Measurements from ENCODE around the gene UIMC1.

The UIMC1 gene

DNA sequence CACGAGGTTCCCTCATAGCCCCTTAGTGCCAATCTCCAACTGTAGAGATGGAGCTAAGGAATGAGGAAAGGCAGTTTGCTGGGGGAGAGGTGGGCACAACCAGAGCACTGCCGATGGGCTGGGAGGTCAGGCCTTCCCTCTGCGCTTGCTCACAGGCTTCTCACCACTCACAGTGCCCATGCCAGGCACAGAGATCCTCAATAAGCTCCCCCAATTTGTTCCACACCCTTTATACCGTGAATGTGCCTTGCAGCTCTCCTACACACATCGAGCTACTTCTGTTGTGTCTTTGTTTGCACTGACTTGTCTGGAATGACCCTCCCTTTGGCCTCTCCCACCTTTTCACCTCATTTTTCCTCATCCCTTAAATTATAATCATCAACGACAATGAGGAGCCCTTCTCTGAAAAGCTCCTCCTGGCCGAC is 105.8 kb downstream of the UIMC1 start:
- no peak for DNase-seq

DNA sequence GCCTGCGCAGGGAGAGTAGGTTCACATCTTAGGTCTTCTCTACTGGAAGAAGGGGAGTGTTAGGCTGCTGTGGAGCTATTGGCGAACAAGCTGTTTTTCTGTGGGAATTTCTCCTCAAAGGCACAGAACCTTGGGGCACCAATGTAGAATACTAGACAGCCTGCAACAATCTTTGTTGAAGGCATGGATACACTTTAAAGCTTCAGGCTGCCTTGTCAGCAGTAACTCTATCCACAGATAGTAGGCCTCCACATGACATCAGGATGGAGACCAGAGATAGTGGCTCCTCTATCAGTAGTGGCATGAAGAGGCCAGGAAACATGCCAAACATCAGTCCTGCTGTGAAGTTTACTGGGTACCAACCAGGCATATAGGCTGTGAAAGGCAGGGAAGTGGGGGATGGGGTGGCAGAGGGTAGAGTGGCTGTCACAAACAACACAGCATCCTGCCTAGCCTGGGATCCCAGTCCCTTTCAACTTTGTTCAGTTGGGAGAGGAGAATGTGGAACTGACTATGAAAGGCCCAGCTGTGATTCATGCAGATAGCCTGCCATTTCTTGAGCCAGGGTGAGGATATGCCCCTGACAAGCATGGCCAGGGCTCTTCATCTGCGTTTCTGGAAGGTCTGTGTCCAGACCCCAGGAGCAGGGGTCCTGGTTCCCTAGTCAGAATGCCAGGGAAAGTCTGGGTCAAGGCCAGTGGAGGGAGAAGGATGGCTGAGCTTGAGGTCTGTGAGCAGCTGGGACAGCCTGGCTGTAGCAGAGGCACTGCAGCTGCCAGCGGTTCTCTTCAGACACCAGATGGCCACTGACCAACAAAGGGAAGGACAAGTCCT is 106.4 kb downstream of the UIMC1 start:
- no peak for DNase-seq

DNA sequence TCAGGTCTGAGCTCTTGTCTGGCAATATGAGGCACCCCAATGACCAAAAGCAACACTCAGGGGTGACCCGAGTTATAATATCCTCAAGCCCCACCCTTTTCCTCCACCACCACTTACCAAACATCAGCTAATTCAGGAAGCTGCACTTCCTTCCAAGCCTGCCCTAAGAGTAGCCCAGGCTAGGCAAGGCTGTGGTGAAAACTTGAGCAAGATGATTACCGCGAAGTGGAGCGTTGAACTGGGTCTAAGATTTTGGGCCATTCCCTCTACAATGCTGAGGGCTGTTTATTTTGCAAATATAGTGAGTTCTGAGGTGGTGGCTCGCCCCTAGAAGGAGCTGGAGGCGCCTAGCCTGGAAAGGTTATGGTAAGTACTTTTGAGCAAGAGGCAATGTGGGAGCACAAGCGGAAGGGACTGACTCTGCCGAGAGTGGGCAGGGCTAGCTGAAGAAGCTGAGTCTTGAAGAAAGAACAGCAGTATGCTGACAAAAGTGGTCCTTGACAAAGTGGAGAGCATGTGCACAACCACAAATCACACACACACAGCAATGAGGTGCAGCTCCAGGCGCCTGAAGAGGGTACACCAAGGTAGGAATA is 107.2 kb downstream of the UIMC1 start, which contains the start of gene HK3:
TSS of gene HK3 (minus strand) at position 51 of the 596 bp plus-strand sequence. CDS start 3,187 bp downstream, outside the sequence.
- DNase-seq: no peak

DNA sequence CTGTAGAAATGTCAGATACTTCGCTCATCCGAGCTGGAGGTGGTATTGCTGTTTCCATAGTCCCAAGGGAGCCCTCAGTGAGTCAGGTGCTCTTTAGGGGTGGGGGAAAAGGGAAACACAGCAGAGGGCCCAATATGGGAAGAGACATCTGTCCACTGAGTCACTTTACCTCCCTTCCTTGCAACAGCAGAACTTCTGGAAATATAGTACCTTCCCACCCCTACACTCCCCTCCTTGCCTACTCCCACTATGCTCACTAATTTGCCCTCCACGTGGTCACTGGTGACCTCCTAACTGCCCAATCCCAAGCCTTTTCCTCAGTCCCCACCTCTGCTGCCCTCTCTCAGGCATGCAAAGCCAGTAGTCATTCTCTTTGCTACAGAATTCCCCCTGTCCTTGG is 109.3 kb downstream of the UIMC1 start:
- DNase-seq: no peak

DNA sequence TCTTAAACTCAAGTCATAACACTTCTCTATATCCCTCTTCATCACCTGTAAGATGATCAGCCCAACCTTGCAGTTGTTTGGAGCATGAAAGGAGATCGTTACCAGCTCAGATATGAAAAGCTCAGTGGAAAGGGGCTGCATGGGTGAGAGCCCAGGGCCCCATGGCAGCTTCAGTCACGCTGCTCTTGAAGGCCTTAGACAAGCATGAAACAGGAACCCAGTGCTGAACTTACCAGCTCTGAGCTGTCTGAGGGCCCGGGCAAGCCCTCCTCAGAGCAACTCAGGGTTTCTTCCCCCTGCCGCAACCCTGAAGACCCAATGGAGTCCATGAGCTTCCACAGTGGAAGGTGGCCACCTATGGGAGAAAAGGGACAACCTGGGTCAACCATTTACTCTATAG is 110.7 kb downstream of the UIMC1 start:
- DNase-seq: no peak

DNA sequence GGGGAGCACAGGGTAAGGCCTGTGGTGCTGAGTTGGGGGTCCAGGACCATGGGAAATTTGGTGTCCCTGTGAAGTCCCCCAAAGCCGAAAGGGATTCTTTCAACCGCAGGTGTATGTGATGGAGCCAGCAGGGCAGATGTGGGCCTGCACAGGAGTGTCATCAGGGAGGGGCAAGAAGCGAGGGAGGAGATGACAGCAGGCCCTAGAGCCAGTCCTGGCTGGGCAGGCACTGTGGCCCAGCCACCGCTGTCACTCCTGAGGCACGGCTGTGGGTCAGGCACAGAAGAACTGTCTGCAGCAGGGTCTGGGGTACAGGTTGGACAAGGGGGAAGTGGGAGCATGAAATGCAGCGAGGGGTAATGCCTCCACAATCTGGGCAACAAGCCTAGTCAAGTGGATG is 112.3 kb downstream of the UIMC1 start:
- no peak for DNase-seq

DNA sequence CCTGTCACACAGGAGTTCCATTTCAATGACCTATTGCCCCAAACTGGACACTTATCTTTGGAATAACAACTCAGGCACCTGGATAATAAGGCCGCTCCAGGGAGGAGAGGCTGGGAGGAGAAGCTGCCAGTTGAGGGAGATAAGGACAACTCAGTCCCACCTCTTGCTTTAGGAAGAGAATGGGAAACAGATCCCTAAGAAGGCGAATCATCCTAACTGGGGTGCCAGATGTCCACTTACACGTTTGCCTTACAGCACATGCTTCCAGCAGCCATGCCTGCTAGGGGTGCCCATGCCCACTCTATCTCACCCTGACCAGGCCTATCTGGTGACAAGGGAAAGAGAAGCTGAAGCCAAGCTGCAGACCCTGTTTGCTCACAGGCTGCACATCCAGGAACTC is 113.9 kb downstream of the UIMC1 start:
- DNase-seq: no peak

DNA sequence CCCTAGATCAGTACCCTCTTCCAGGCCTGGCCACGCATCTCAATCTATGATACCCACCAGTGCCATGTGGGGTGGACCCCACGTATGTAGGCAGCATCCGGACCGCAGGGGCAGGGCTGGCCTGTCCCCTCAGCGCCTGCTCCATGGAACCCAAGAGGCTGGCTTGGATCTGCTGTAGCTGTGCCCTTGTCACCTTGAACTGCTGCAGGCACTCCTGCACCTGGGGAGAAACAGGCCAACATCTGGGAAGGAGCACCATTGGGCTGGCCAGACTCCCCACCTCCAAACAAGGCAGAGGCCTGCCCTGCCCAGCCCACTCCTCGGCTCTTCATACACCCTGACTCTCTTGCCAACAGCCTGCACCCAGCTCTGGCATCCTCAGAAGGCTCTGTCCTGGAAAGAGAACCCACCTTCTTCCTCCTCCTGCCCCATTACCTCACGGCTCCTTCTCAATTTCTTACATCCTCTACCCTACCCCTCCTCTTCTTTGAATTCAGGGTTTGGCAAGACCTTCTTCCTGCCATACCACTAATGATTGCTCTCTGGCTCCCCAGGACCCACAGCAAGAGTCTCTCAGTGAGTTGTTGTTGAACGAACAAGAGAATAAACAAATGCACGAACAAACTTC is 115.1 kb downstream of the UIMC1 start:
- DNase-seq: no peak

DNA sequence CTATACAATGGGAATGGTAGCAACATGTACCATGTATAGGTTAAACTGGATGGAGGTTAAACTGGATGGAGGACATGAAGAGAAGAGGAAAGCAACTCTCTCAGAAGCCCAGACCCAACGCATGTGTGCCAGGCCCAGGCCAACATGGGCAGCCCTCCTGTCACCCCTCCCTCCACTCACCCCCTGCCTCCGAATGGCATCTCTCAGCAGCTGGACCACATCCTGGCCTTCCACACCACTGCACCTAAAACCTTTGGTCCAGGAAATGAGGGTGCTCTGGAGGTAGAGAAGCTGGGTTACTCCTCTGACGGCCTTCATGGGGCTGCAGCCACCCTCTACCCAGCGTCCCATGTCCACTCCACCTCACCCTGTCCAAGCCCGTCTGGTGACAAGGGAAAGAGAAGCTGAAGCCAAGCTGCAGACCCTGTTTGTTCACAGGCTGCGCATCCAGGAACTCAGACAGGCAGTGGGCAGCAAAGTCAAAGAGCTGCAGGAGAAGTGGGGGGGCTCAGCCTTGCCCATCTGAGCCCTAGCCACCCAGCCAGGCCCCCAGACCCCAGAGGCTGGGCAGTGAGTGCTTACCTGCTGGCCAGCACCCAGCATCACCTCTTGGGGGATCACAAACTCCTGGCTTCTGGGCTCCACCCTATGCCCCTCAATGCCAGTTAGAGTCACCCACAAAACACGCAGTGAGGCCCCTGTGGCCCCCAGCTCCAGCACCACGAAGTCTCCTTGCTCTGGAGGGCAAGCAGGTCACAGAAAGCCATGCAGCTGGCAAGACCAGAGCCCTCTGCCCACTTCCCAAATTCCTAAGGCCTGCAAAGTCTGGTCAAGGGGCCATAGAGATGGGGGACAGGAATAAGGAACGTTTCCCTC is 115.9 kb downstream of the UIMC1 start:
- no peak for DNase-seq

DNA sequence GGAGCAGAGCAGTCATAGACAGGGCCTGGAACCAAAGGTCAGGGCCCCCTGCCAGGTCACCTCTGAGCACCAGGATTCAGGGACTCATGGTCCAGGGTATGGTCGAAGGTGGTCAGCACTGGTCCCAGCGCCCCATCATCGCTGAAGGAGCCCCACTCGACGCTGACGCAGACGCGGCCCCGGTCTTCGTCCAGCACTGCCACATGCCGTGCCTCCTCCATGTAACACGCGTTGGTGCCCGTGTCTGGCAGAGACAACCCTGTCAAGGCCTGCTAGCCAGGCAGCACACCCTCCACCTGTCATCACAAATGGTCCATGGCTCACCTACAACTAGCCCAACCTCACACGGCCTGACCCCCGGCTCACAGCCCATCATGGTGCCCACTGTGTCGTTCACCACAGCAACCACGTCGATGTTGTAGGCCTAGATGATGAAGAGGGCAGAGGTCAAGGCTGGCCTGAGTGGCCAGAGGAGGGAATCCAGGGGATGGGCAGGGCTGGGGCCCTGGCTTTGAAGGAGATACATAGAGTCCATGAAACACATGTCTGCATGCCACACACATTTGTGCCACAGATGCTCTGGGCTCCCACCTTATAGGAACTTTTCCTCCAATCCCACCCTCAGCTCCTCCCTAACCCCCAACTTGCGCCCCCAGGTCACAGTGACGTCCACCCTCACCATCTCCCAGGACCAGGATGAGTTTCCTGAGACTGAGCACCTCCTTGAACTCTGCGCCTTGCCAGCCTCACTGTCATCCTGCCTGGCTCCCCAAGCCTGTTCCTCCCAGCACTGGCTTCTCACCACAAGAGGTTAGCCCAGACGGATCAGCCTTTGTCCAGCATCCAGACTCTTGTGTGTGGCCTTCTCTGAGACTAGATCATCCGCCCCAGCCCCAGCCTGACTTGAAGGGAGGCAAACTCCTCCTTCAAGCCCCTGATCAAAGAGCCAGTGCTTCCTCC is 117.0 kb downstream of the UIMC1 start:
- no peak for DNase-seq

DNA sequence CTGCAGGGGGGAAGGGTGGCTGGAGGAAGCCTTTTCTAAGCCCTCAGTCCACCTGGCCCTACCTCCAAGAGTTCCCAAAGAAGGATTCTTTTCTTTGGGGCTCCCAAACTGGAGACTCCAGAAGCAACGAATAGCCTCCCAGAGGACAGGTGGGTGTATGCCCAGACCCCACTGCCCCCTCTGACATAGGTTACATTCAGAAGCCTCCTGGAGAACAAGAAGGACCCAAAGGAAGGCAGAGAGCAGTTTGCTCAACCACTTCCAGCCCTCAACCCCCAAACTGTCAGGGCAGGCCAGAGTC is 117.8 kb downstream of the UIMC1 start:
- DNase-seq: no peak

DNA sequence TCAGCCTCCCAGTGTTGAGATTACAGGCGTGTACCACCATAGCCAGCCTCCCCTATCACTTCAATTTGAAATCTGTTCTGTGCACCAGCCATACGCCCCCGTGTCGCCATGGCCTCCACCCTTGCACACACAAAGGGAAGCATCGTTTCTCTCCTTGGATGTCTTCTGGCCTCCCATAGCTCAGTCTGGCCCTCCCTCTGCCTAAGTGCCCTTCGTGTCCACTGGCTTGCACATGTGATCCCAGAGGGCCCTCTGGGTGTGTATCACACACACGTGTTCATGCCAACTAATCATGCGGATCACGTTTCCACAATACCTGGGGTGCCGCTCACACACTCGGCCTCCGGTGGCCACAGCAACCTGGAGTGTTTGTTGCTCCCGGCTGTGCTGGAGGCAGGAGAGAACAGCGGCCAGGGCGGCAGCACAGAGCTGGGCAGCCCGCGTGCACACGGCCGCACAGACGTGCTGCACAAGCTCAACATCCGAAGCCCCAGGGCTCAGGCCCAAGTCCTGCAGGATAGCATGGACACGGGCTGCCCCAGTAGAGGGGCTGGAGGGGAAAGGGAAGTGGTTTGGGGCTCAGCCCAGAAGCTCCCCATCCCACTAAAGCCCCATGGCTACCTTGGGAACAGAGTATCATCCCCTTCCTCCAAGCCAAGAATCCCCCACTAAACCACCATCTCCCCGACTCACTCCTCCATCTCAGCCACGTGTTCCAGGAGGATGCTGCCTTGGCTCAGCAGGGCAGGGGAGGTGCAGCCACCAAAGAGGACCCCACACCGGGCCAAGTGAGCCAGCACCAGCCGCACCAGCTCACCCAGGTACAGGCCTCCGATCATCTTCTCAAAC is 118.3 kb downstream of the UIMC1 start:
- DNase-seq: no peak

DNA sequence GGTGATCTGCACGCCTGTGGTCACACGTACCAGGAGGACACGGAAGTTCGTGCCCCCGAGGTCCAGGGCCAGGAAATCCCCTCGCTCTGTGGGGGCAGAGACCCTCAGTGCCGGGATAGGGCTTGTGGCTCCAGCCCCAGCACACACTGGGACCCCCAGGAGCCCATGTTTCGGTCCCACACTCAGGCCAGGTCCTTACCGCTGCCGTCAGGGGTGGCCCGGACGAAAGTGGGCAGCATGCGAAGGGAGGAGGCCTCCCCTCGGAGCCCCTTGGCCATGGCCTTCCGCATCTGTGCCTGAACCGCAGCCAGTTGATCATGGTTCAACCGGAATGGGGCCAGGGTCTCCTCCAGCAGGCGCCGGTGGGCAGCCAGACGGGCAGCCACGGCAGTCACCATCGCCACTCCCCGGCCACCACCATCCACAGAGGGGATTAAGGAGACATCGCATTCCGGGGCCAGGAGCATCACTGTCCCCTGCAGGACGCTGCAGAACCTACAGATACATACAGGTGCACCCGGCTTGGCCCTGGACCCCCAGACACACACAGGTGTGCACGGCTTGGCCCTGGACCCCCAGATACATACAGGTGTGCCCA is 119.2 kb downstream of the UIMC1 start:
- DNase-seq: no peak

DNA sequence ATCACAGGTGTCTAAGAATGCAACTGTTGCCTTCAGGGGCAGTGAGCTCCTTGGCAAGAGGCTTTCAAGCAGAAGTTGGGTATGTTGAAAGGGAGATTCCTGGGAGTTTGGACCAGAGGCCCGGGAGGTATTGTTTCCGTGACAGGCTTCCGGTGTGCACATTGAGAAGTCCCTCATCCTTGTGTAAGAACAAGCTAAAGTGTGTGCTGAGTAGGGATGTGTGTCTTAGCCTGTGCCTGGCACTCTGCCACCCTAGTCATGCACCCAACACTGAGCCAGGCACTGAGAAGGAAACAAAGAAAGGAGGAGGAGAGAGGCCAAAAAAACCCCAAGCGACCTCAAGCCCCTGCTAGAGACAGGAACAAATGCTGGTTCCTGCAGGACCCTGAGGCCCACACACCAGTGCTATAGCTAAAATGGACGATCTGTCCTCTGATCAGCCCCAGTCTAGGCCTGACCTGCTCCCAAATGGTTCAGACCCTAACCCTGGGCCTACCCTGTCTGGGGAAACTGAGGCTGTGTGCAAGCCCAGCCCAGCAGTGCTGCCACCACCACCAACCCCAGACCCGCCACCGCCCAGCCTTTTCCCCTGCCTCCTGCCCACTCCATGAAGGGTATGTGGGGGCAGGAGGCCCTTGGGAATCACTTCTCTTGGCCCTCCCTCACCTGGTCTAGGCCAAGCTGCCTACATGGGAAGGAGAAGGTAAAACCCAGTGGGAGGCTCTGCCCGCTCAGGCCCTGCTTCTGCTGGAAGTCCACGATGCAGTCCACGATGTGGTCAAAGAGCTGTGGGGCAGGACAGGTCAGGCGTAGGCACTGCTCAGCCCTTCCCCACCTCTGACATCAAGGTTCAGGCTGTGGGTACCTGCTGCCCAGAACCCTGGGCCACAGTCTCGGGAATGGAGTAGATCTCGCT is 120.0 kb downstream of the UIMC1 start:
- DNase-seq: no peak

DNA sequence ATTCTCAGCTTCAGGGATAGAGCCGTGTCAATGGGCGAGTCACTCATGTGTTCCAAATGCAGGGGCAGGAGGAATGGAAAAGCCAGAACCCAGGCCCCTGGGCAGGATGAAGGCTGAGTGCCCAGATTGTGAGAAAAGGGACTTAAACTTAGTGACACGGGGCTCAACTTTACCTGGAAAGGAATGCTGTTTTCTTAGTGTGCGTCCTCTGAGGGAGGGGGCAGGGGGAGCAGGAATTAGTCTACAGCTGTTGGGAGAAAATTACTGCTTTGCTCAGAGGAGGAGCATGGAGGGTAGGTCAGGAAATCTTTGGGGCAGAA is 122.0 kb downstream of the UIMC1 start:
- no peak for DNase-seq

DNA sequence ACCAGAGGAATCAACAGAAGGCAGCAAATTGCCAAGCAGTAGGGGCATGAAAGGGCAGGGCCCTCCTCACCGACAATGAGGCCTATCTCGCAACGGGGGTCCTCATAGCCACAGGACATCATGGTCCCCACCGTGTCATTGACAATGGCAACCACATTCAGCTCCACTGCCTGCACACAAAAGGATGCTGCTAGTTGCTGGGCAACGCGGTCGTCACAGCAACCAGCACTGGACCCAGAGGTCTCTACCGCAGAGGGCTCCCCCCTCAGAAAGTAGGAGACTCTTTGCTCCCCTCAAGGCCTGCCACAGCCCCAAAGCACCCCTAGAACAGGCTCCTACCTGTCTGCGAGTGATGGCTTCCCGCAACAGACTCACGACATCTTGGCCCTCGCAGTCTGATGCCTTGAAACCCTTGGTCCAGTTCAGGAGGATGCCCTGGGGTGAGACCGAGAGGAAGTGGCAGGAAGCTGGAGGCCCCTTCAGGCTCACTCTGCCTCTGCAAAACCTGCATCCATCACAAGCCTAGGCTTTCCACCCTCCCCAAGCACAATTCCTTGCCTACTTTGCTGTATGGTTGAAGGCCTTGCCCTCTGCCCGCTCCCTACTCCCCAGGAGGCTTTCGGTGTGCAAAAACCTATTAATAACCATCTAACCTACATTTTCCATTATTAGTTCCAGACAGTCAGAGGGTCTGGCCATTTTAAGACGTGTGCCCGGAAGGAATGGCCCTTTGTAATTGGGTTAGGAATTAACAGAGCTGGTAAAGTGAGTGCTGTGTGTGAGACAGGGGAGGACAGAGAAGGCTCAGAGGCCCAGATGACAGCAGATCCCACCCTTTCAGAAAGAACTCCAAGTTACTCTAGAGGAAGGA is 122.6 kb downstream of the UIMC1 start:
- DNase-seq: no peak

DNA sequence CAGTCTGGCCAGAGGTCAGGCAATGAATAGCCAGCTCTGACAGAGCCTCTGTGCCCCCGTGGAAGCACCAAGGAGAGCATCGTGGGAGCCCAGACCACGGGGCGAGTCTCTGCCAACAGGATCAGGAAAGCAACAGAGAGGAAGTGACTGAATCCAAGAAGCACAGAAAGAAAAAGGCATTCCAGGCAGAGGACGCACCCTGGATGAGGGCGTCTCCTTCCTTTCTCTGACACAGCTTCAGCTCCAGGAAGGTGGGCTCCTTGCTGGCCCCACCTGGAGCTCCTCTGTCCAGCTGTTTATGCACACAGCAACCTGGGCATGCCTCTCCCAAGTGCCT is 124.0 kb downstream of the UIMC1 start:
- DNase-seq: no peak

DNA sequence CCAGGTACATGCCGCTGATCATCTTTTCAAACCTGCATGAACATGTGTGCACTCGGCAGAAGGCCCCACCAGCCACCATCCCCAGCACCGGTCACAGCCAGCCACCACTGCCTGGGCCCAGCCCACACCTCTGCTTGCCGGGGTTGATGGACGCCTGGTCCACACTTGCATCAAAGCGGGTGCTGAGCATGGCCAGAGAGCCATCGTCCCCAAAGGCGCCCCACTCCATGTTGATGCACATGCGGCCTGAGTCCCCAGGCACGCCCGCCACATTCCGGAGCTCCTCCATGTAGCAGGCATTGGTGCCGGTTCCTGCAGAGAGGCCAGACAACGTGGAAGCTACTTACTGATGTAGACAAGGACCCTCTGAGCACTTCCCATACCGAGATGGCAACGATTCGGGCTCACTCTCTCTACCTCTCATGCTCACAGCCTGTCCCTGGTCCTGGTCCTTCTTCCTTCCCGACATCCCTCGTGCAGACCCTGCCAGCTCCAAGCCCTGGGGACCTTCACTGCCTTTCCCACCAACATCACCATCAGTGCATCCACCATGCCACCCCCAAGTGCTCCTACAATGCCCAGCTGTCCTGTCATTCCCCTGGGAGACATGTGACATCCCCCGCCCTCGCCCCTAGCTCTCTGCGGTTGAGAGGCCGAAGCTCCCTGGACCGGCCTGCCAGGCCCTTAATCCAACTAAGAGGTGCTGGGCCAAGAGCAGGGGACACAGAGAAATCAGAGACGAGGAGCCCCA is 124.6 kb downstream of the UIMC1 start:
- no peak for DNase-seq
